Suprapubic skin (tissue), 4 donors: ENCODE data around the gene ATM.

ENCODE experiments used
- EP300 ChIP-seq: sonication (generic); formaldehyde crosslinking; IDR thresholded peaks from one replicate; pipeline ENCODE4 v1.6.1; 2017; ENCODE audit warnings: antibody characterized with exemption
- POLR2A ChIP-seq, 2 donors: fragments of 450-650 bp; IDR thresholded peaks; one replicate each; pipeline ENCODE4 v1.6.1; 2017; ENCODE audit warnings: antibody characterized with exemption in 2 of 2, mild to moderate bottlenecking in 2 of 2, moderate library complexity in 2 of 2
- POLR2AphosphoS5 ChIP-seq, 3 donors: sonication (generic); formaldehyde crosslinking; IDR thresholded peaks; one replicate each; pipeline ENCODE4 v1.6.1; 2017; ENCODE audit warnings: antibody characterized with exemption in 3 of 3
- TF ChIP-seq, protein P1 (sequence below), 2 donors: fragments of 200-600 bp in 1 of 2; fragments of 450-650 bp in 1 of 2; sonication (generic) in 1 of 2; IDR thresholded peaks; one replicate each; pipeline ENCODE4 v1.5.1; 2016 to 2019; ENCODE audit warnings: antibody characterized with exemption in 2 of 2, mild to moderate bottlenecking in 1 of 2, moderate library complexity in 1 of 2

- TF ChIP-seq POLR2A (IDR thresholded peaks at IDR 0.05) (no peak), EP300 (no peak), POLR2AphosphoS5 (IDR thresholded peaks at IDR 0.05) (no peak)
- TF ChIP-seq, protein P1, sequence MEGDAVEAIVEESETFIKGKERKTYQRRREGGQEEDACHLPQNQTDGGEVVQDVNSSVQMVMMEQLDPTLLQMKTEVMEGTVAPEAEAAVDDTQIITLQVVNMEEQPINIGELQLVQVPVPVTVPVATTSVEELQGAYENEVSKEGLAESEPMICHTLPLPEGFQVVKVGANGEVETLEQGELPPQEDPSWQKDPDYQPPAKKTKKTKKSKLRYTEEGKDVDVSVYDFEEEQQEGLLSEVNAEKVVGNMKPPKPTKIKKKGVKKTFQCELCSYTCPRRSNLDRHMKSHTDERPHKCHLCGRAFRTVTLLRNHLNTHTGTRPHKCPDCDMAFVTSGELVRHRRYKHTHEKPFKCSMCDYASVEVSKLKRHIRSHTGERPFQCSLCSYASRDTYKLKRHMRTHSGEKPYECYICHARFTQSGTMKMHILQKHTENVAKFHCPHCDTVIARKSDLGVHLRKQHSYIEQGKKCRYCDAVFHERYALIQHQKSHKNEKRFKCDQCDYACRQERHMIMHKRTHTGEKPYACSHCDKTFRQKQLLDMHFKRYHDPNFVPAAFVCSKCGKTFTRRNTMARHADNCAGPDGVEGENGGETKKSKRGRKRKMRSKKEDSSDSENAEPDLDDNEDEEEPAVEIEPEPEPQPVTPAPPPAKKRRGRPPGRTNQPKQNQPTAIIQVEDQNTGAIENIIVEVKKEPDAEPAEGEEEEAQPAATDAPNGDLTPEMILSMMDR (IDR thresholded peaks at IDR 0.05) = no peak
These were observed 128.6 kb downstream of the ATM start for GRCh38 chr11:108351468-108351867.
